AG04449 (cell line): ENCODE results near the gene ASB12.

ENCODE experiments used
- CTCF ChIA-PET: fragments of 350-600 bp; formaldehyde crosslinking; extraction: SDS; loops from one replicate; lab custom pipeline; 2021; ENCODE audit warnings: antibody characterized with exemption; lab: Yijun Ruan, JAX
- POLR2A ChIA-PET: fragments of 400-600, 350-600 bp; formaldehyde crosslinking; extraction: SDS; loops from one replicate; lab custom pipeline; 2020; ENCODE audit warnings: antibody characterized with exemption, inconsistent platforms; lab: Yijun Ruan, JAX
- DNase-seq: peaks from one replicate; pipeline ENCODE4 v3.0.0-alpha.2; 2010; ENCODE audit warnings: low read depth, low spot score
- H3K4me3 ChIP-seq: 2 replicates; pipeline ENCODE4 v1.5.1; 2011; ENCODE audit warnings: low read depth, mild to moderate bottlenecking, control low read depth, low read length
- CTCF ChIP-seq: IDR thresholded peaks from one replicate; pipeline ENCODE4 v1.5.1; 2011; ENCODE audit warnings: mild to moderate bottlenecking, moderate library complexity, low read length, control low read depth, inconsistent platforms; ENCODE audit not compliant: insufficient read depth; ENCODE audit errors: missing control alignments

The ASB12 gene

GRCh38 chrX:64196606-64197005, 33.8 kb downstream of the ASB12 start:
- ChIA-PET CTCF (interaction anchor here (1.3 kb wide), 1 partner anchor 9 kb away, joined by 3 read pairs; the partner anchor contains the start of gene AMER1), POLR2A (no interaction called here)
- TF ChIP-seq CTCF: no peak
- H3K4me3 ChIP-seq: no peak overlapping the region
- no peak for DNase-seq

- TF ChIP-seq CTCF: no peak
- no peak overlapping the region for H3K4me3 ChIP-seq
- no peak for DNase-seq
- POLR2A ChIA-PET: no interaction called here
- CTCF ChIA-PET: interaction anchor here (1.3 kb wide), 1 partner anchor 10 kb away, joined by 3 read pairs; the partner anchor contains the start of gene AMER1
Measured at GRCh38 chrX:64195862-64196261, 34.5 kb downstream of the ASB12 start.

GRCh38 chrX:64192673-64193072, 37.7 kb downstream of the ASB12 start:
- no peak overlapping the region for H3K4me3 ChIP-seq
- DNase-seq: no peak
- TF ChIP-seq CTCF: no peak
- POLR2A ChIA-PET: no interaction called here
- CTCF ChIA-PET: no interaction called here

- TF ChIP-seq CTCF: no peak
- ChIA-PET POLR2A (no interaction called here), CTCF (no interaction called here)
- H3K4me3 ChIP-seq: no peak overlapping the region
- no peak for DNase-seq
Measured at GRCh38 chrX:64192040-64192439, 38.4 kb downstream of the ASB12 start.

- DNase-seq: no peak
- no peak for TF ChIP-seq CTCF
- ChIA-PET POLR2A (no interaction called here), CTCF (no interaction called here)
- no peak overlapping the region for H3K4me3 ChIP-seq
Measured at GRCh38 chrX:64191281-64192010, 39.0 kb downstream of the ASB12 start.

- no peak for DNase-seq
- H3K4me3 ChIP-seq: no peak overlapping the region
- CTCF ChIA-PET: no interaction called here
- no peak for TF ChIP-seq CTCF
- POLR2A ChIA-PET: no interaction called here
Measured at GRCh38 chrX:64190136-64190740, 40.2 kb downstream of the ASB12 start.
